ENCODE results near the gene DNAH9. TPM values are rescaled to one million over a fixed set of nuclear protein-coding genes. Genes with fewer than 3 reads are reported as not detected.

DNAH9 gene
- total RNA-seq, 1 donor from 2014 or later, result 0.08 TPM

GRCh38 chr17:11768981-11769380 is 170.7 kb downstream of the DNAH9 start:
- H3K27ac ChIP-seq (replicated peaks), result no peak overlapping the region
- no peak for DNase-seq
- H3K9me3 ChIP-seq (replicated peaks), result peaks cover 3% of the 10 kb centered on the region
- H3K27me3 ChIP-seq (ENCODE audit: low read depth), result no peaks in the 10 kb centered on the region
- H3K4me3 ChIP-seq, result no peak overlapping the region
- no peak for TF ChIP-seq CTCF (IDR thresholded peaks at IDR 0.05; ENCODE audit: borderline replicate concordance)
- no peaks in the 10 kb centered on the region for H3K36me3 ChIP-seq
- H3K4me1 ChIP-seq, result peaks cover 9% of the 10 kb centered on the region
- intact Hi-C loops (cut with micrococcal nuclease), result no loop called here

DNA sequence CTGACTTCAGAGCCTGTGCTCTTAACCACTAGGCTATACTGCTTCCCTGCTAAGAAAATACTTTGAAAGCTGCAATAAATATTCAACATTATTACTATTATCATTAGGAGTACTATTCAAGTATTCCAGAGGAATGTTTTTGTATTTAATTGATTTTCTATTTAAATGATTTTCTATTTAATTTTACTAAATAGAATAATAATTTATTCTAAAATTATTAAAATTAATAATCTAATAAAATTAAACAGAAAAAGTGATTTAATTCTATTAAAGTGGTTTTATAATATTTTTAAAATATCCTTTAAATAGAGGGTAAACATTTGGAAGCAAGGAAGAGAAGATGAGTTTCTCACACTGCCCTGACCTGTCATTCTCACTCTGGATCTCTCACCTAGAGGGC is 173.8 kb downstream of the DNAH9 start:
- DNase-seq, result no peak
- no peak for TF ChIP-seq CTCF (IDR thresholded peaks at IDR 0.05; ENCODE audit: borderline replicate concordance)
- peaks cover 3% of the 10 kb centered on the region for H3K9me3 ChIP-seq (replicated peaks)
- H3K27ac ChIP-seq (replicated peaks), result no peak overlapping the region
- H3K4me1 ChIP-seq, result no peaks in the 10 kb centered on the region
- intact Hi-C loops (cut with micrococcal nuclease), result no loop called here
- H3K27me3 ChIP-seq (ENCODE audit: low read depth), result no peaks in the 10 kb centered on the region
- no peak overlapping the region for H3K4me3 ChIP-seq
- H3K36me3 ChIP-seq, result no peaks in the 10 kb centered on the region

DNA sequence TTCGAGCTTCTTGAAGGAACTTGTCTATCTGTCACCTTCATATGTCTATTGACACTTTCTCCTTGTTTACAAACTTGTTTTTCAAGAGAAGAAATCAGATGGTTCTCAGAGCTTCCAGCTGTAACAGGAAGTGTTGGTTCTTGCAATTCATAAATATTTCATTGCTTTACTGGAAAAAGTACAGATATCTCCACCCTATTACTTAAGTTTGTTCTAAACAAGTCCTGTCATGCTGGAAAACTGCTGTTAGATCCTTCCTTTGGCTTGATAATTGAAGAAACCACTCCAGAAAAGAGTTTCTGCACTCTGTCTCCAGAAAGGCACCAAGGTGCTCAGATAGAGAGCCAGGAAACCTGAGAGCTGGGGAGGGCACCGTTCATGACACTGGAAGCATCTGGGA is 181.6 kb downstream of the DNAH9 start:
- no peak for TF ChIP-seq CTCF (IDR thresholded peaks at IDR 0.05; ENCODE audit: borderline replicate concordance)
- Histone ChIP-seq H3K4me3 (no peak overlapping the region), H3K9me3 (replicated peaks) (no peaks in the 10 kb centered on the region), H3K27ac (replicated peaks) (no peak overlapping the region), H3K27me3 (ENCODE audit: low read depth) (peaks cover 3% of the 10 kb centered on the region), H3K36me3 (no peaks in the 10 kb centered on the region), H3K4me1 (no peaks in the 10 kb centered on the region)
- DNase-seq, result no peak
- intact Hi-C loops (cut with micrococcal nuclease), result no loop called here

DNA sequence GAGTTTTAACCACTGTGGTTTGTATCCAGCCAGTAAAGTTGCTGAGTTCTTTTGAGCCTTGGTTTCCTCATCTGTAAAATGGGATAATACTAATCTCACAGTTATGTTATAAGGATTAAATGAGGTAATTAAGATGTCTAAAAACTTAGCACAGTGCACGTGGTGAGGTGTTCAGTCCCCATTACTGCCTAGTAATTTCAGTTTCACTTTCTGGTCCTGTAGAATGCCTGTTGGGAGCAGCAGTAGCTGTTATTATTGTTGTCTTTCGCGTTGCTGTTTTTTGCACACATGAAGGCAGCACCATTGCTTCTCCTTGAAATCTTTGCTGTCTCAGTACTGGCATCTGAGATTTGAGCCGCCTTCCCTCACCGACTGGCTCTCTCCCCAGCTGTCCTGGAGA is 182.4 kb downstream of the DNAH9 start:
- Histone ChIP-seq H3K27me3 (ENCODE audit: low read depth) (peaks cover 3% of the 10 kb centered on the region), H3K27ac (replicated peaks) (no peak overlapping the region), H3K4me3 (no peak overlapping the region), H3K4me1 (no peaks in the 10 kb centered on the region), H3K9me3 (replicated peaks) (no peaks in the 10 kb centered on the region), H3K36me3 (no peaks in the 10 kb centered on the region)
- intact Hi-C loops (cut with micrococcal nuclease), result no loop called here
- no peak for TF ChIP-seq CTCF (IDR thresholded peaks at IDR 0.05; ENCODE audit: borderline replicate concordance)
- DNase-seq, result no peak

GRCh38 chr17:11786711-11787438 is 188.6 kb downstream of the DNAH9 start:
- no peak for TF ChIP-seq CTCF (IDR thresholded peaks at IDR 0.05; ENCODE audit: borderline replicate concordance)
- no peak overlapping the region for H3K27ac ChIP-seq (replicated peaks)
- H3K4me3 ChIP-seq, result no peak overlapping the region
- intact Hi-C loops (cut with micrococcal nuclease), result no loop called here
- no peak for DNase-seq
- peaks cover 3% of the 10 kb centered on the region for H3K27me3 ChIP-seq (ENCODE audit: low read depth)
- H3K36me3 ChIP-seq, result no peaks in the 10 kb centered on the region
- no peaks in the 10 kb centered on the region for H3K4me1 ChIP-seq
- peaks cover 21% of the 10 kb centered on the region for H3K9me3 ChIP-seq (replicated peaks)
